ENCODE measurements around the gene TEX47.

The TEX47 gene

GRCh38 chr7:88756802-88757201, 38.7 kb downstream of the TEX47 start:
- TF ChIP-seq, protein P1, sequence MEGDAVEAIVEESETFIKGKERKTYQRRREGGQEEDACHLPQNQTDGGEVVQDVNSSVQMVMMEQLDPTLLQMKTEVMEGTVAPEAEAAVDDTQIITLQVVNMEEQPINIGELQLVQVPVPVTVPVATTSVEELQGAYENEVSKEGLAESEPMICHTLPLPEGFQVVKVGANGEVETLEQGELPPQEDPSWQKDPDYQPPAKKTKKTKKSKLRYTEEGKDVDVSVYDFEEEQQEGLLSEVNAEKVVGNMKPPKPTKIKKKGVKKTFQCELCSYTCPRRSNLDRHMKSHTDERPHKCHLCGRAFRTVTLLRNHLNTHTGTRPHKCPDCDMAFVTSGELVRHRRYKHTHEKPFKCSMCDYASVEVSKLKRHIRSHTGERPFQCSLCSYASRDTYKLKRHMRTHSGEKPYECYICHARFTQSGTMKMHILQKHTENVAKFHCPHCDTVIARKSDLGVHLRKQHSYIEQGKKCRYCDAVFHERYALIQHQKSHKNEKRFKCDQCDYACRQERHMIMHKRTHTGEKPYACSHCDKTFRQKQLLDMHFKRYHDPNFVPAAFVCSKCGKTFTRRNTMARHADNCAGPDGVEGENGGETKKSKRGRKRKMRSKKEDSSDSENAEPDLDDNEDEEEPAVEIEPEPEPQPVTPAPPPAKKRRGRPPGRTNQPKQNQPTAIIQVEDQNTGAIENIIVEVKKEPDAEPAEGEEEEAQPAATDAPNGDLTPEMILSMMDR (IDR thresholded peaks at IDR 0.05) = no peak
- no peak for TF ChIP-seq ZFX (IDR thresholded peaks at IDR 0.05; ENCODE audit: borderline replicate concordance)

DNA sequence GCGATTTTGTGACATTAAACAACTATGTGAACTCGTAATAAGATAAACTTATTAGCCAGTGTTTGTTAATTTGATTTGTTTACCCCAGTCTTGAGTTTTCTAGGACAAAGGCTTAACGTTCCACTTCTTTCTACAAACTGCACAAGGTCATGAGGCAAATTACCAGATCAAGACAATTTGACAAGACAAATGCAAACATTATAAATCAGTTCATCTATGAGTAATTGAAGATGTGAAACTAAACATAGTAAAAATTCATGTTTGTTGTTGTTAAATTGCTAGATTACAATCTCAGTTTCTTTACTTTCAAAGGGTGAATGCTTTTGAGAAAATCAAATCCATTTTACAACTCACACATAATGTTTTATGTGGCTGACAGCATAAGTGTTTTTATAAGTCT, 49.4 kb downstream of the TEX47 start:
- TF ChIP-seq, protein P1 (IDR thresholded peaks at IDR 0.05) = no peak
- no peak for TF ChIP-seq ZFX (IDR thresholded peaks at IDR 0.05; ENCODE audit: borderline replicate concordance)
- no peak overlapping the region for H3K27ac ChIP-seq

More at GRCh38 chr7:88756802-88757201, 38.7 kb downstream of the TEX47 start:
- H3K27ac ChIP-seq = no peak overlapping the region

All from 22Rv1 (cell line).